ENCODE measurements around the gene GPX3. TPM values are rescaled to one million over a fixed set of nuclear protein-coding genes. Genes with fewer than 3 reads are reported as not detected.

Gene GPX3
- 26.4 and 27.8 TPM in 2 replicates for total RNA-seq (2021; fragmentation: NEBNext Ultra II Directional; extraction: Animal tissue kit (Norgen Biotek cat#: 25700))
- 61.8 and 77.9 TPM in 2 replicates for polyA plus RNA-seq (2011; rRNA removed)
- polyA plus RNA-seq (2011; cell fraction: cytosol; rRNA removed), result 51.3 TPM
- 29.4 TPM for polyA plus RNA-seq (2011; cell fraction: nucleus; rRNA removed)
- polyA plus RNA-seq (2012, experiment 1 of 2), result 32.8 to 35.7 TPM (median 34.2 TPM) in 4 replicates
- polyA plus RNA-seq (2012, experiment 2 of 2), result 66.7 TPM
- polyA plus RNA-seq (2013, experiment 1 of 2), result 35.4 TPM
- polyA plus RNA-seq (2013, experiment 2 of 2), result 46.3 TPM
- polyA minus RNA-seq (2011; rRNA and poly(A)+ RNA removed), result 66.9 and 104 TPM in 2 replicates
- polyA minus RNA-seq (2011; cell fraction: cytosol; rRNA and poly(A)+ RNA removed), result 18.0 TPM
- polyA minus RNA-seq (2011; cell fraction: nucleus; rRNA and poly(A)+ RNA removed), result 23.6 TPM
- long read RNA-seq, experiment 1, transcript GPX3-201 (5 exons, 1,636 nt), result major isoform, 29 of 51 reads
- long read RNA-seq, experiment 1, partial matches to known transcripts, result 18 of 51 reads
- long read RNA-seq, experiment 1, other reads (novel, unspliced or antisense), result 4 of 51 reads
- long read RNA-seq, experiment 2, transcript GPX3-201 (5 exons, 1,636 nt), result major isoform, 30 of 32 reads
- long read RNA-seq, experiment 2, partial matches to known transcripts, result 0 of 32 reads
- long read RNA-seq, experiment 2, other reads (novel, unspliced or antisense), result 1 of 32 reads

DNA sequence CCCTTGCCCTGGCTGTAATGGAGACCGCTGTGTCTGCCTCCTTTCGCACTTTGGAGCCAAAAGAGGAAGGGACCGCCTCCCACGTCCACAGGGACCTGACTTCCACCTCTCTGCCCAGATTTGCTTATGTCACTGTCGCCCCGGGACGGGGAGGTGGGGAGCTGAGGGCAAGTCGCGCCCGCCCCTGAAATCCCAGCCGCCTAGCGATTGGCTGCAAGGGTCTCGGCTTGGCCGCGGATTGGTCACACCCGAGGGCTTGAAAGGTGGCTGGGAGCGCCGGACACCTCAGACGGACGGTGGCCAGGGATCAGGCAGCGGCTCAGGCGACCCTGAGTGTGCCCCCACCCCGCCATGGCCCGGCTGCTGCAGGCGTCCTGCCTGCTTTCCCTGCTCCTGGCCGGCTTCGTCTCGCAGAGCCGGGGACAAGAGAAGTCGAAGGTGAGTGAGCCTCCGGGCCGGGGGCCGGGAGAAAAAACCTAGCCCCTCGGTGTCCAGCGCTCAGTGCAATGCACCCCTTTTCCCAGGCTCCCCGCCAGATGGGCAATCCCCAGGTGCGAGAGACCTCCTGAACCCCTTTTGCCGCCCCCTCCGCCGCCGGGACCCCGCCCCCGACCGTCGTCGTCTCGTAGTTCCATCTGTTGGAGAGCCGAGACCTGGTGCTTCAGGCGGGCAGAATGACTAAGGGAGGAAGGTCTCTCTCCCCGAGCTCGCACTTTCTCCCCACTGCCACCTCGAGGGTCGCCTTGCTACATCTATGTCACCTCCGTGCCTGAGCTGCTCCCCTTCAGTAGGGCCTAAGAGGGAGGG lies at the start of gene GPX3:
Gene GPX3 (plus strand): TSS at position 288 of the 807 bp plus-strand sequence. CDS start 64 bp downstream, at position 352.
- FAIRE-seq, result no peak
- H3K4me3 ChIP-seq (ENCODE audit: extremely low read depth in 1 of 4, insufficient read depth in 2 of 4, low read depth in 3 of 4, low read length in 4 of 4), result peak within 1 kb of the TSS; percentile 50 to 80 (median 70)
- TF ChIP-seq SIRT6 (IDR thresholded peaks at IDR 0.05; ENCODE audit: low read length), result no peak
- TF ChIP-seq, protein P1, sequence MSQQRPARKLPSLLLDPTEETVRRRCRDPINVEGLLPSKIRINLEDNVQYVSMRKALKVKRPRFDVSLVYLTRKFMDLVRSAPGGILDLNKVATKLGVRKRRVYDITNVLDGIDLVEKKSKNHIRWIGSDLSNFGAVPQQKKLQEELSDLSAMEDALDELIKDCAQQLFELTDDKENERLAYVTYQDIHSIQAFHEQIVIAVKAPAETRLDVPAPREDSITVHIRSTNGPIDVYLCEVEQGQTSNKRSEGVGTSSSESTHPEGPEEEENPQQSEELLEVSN (IDR thresholded peaks at IDR 0.05), result peak; percentile 56; the same call in 1 of the 2 replicates
- TF ChIP-seq POLR2AphosphoS5 (IDR thresholded peaks at IDR 0.05; ENCODE audit: low read depth, low read length), result peak; percentile 66; the same call in 1 of the 2 replicates
- no peak for TF ChIP-seq TAF7 (optimal IDR thresholded peaks at IDR 0.05; ENCODE audit: borderline replicate concordance, low read depth, low read length)
- peak; percentile 61; the same call in 1 of the 2 replicates for TF ChIP-seq BACH1 (IDR thresholded peaks at IDR 0.05; ENCODE audit: low read length)
- TF ChIP-seq TBP (IDR thresholded peaks at IDR 0.05; ENCODE audit: low read depth, low read length), result peak; percentile 82
- TF ChIP-seq PHF8 (conservative IDR thresholded peaks at IDR 0.05; ENCODE audit: low read depth, low read length), result peak; percentile 68; the same call in 1 of the 2 replicates

More for the DNA sequence above, at the start of gene GPX3:
- WGBS, 2 experiments (ENCODE audit: extremely low coverage in 1 of 2, insufficient coverage in 1 of 2, insufficient read length in 1 of 2, insufficient replicate concordance in 2 of 2, low coverage in 1 of 2, low lambda C conversion rate in 2 of 2, missing lambda C conversion rate in 1 of 2), result 2% methylated on average over 41 of the region's 54 CpGs; no CpG with 5 or more reads in 1 of the 2 experiments
- Histone ChIP-seq H3K23me2 (ENCODE audit: low read depth, low read length) (peaks cover 8% of the 10 kb centered on the region; the same call in 1 of the 2 replicates), H3K9me3 (ENCODE audit: insufficient read depth in 2 of 2, low read depth in 1 of 2, low read length in 1 of 2) (no peaks in the 10 kb centered on the region), H2BK12ac (ENCODE audit: low read depth, low read length) (no peak within 1 kb of the TSS; the same call in 1 of the 2 replicates), H3K56ac (replicated peaks; ENCODE audit: insufficient read length, low read depth, low read length) (peak within 1 kb of the TSS; percentile 10), H4K5ac (ENCODE audit: insufficient read length, low read depth, low read length) (no peak within 1 kb of the TSS), H3K36me3 (ENCODE audit: control insufficient read depth in 2 of 4, insufficient read depth in 4 of 4, low read length in 3 of 4) (no peaks in the 10 kb centered on the region), H2BK20ac (ENCODE audit: low read length) (no peak within 1 kb of the TSS), H3K79me2 (ENCODE audit: control insufficient read depth in 1 of 2, insufficient read depth in 2 of 2, low read length in 2 of 2) (no peaks in the 10 kb centered on the region), H4K91ac (replicated peaks; ENCODE audit: insufficient read length, low read length) (no peak within 1 kb of the TSS), H2BK120ac (replicated peaks; ENCODE audit: low read depth, low read length) (no peak within 1 kb of the TSS), H4K8ac (ENCODE audit: extremely low read depth, insufficient read depth, low read length) (peak within 1 kb of the TSS; percentile 81), H3K4me2 (ENCODE audit: insufficient read depth in 1 of 2, low read depth in 2 of 2, low read length in 2 of 2) (peak within 1 kb of the TSS; percentile 82), H2BK15ac (ENCODE audit: low read length) (peak within 1 kb of the TSS; percentile 61; the same call in 1 of the 2 replicates), H3K4ac (replicated peaks; ENCODE audit: insufficient read length, low read depth, low read length) (no peak within 1 kb of the TSS), H3K27ac (ENCODE audit: low read depth, low read length) (no peak within 1 kb of the TSS), H3K79me1 (ENCODE audit: low read depth, low read length) (no peaks in the 10 kb centered on the region), H3K14ac (ENCODE audit: insufficient read length) (no peak within 1 kb of the TSS), H2AK5ac (ENCODE audit: low read depth, low read length) (no peak within 1 kb of the TSS), H3K23ac (ENCODE audit: insufficient read length) (no peak within 1 kb of the TSS), H4K20me1 (replicated peaks in 1 of 2; ENCODE audit: control insufficient read depth in 1 of 2, insufficient read depth in 2 of 2, low read length in 2 of 2) (peaks cover 0 to 3% of the 10 kb centered on the region in 2 experiments), H3K27me3 (replicated peaks in 1 of 4; ENCODE audit: control insufficient read depth in 3 of 4, extremely low read depth in 1 of 4, insufficient read depth in 3 of 4, low read length in 3 of 4) (peaks cover 0 to 8% (median 5%) of the 10 kb centered on the region in 4 experiments; a peak in 6 of 7 replicates), H2AFZ (ENCODE audit: low read length) (0 out of 2 replicates have a peak within 1 kb of the TSS, but pooled peaks have one; percentile 63), H2BK5ac (ENCODE audit: low read depth, low read length) (no peak within 1 kb of the TSS; the same call in 1 of the 2 replicates), H3K18ac (ENCODE audit: extremely low read depth, low read length) (peak within 1 kb of the TSS; percentile 51), H3K9ac (replicated peaks in 1 of 4; ENCODE audit: extremely low read depth in 1 of 4, low read depth in 3 of 4, low read length in 3 of 4) (peak within 1 kb of the TSS in 3 of 4 experiments; percentile 23 to 37 (median 29); a peak in 3 of 7 replicates), H3K4me1 (replicated peaks in 1 of 4; ENCODE audit: control insufficient read depth in 3 of 4, insufficient read depth in 4 of 4, low read length in 3 of 4) (peaks cover 0 to 1% (median 0%) of the 10 kb centered on the region in 4 experiments; a peak in 1 of 7 replicates)
- POLR2A ChIA-PET (ENCODE audit: partially characterized antibody), result interaction anchor here (0.8 to 2.5 kb wide), 10 partner anchors 9 to 664 kb away, joined by 3 to 10 read pairs (median 4); partner anchors contain the start of gene GM2A
- CTCF ChIA-PET (ENCODE audit: partially characterized antibody), result interaction anchor here (0.6 to 2.6 kb wide), 14 partner anchors 8 to 219 kb away, joined by 3 to 22 read pairs (median 4); partner anchors contain the start of gene TNIP1
- DNase-seq (ENCODE audit: low read depth in 1 of 2, low spot score in 2 of 2), result peak; percentile 49 to 92
